CD14-positive monocyte (primary cell): ENCODE data around the gene MPRIP. TPM values are rescaled to one million over a fixed set of nuclear protein-coding genes. Genes with fewer than 3 reads are reported as not detected.
"Not testable (repeated sequence)": the region's sequence is repeated elsewhere in the genome, so short reads cannot be mapped to it uniquely, and the experiment has no call there.

Experiments
- DNase-seq, 3 donors: peaks; one replicate each; pipeline ENCODE4 v3.0.0-alpha.2; 2011 to 2022
- H2AFZ ChIP-seq: 2 replicates; pipeline ENCODE4 v1.6.0; 2012; ENCODE audit warnings: mild to moderate bottlenecking, low read depth, low read length, inconsistent platforms; ENCODE audit not compliant: insufficient read depth, poor library complexity, severe bottlenecking
- H3K27ac ChIP-seq, 2 donors: 1 replicate in 1 of 2; 2 replicates in 1 of 2; pipeline ENCODE4 v1.5.1; 2012 to 2013; ENCODE audit warnings: low read length in 2 of 2, control low read depth in 1 of 2, inconsistent platforms in 1 of 2, low read depth in 1 of 2, mild to moderate bottlenecking in 1 of 2
- H3K27me3 ChIP-seq, 2 donors: one replicate each; pipeline versions ENCODE4 v1.6.0 to v1.6.1; 2011 to 2013; ENCODE audit warnings: low read length in 2 of 2; ENCODE audit not compliant: control insufficient read depth in 2 of 2, insufficient read depth in 2 of 2
- H3K36me3 ChIP-seq, 2 donors: replicated peaks in 1 of 2; 1 replicate in 1 of 2; 2 replicates in 1 of 2; pipeline versions ENCODE4 v1.5.1 to v1.6.1; 2012 to 2013; ENCODE audit warnings: low read length in 2 of 2, control low read depth in 1 of 2, inconsistent platforms in 1 of 2, mild to moderate bottlenecking in 1 of 2; ENCODE audit not compliant: insufficient read depth in 2 of 2, control insufficient read depth in 1 of 2
- H3K4me1 ChIP-seq, 2 donors: 1 replicate in 1 of 2; 2 replicates in 1 of 2; pipeline versions ENCODE4 v1.5.1 to v1.6.1; 2012 to 2013; ENCODE audit warnings: low read length in 2 of 2, control low read depth in 1 of 2, inconsistent platforms in 1 of 2, mild to moderate bottlenecking in 1 of 2, moderate library complexity in 1 of 2; ENCODE audit not compliant: insufficient read depth in 2 of 2, control insufficient read depth in 1 of 2
- H3K4me2 ChIP-seq: replicated peaks from 2 replicates; pipeline ENCODE3; 2012; ENCODE audit warnings: low read length, moderate library complexity, mild to moderate bottlenecking; ENCODE audit not compliant: poor library complexity, severe bottlenecking; ENCODE audit errors: extremely low read depth
- H3K4me3 ChIP-seq, 3 experiments: fragments of 200-600 bp in 1 of 3; sonication (generic) in 1 of 3; replicated peaks in 1 of 3; 1 replicate in 2 of 3; 2 replicates in 1 of 3; pipeline ENCODE4 v1.5.1; 2011 to 2013; ENCODE audit warnings: low read length in 3 of 3, mild to moderate bottlenecking in 3 of 3, control low read depth in 2 of 3, low read depth in 2 of 3, inconsistent platforms in 1 of 3, moderate library complexity in 1 of 3
- H3K79me2 ChIP-seq: 2 replicates; pipeline ENCODE4 v1.6.0; 2012; ENCODE audit warnings: mild to moderate bottlenecking, control low read depth, inconsistent platforms, low read length, moderate library complexity; ENCODE audit not compliant: insufficient read depth
- H3K9ac ChIP-seq: 2 replicates; pipeline ENCODE4 v1.6.0; 2017; ENCODE audit warnings: low read length, mild to moderate bottlenecking; ENCODE audit not compliant: insufficient read depth, poor library complexity, severe bottlenecking
- H3K9me3 ChIP-seq, 2 donors: replicated peaks in 1 of 2; 1 replicate in 1 of 2; 2 replicates in 1 of 2; pipeline versions ENCODE4 v1.5.1 to v1.6.1; 2012 to 2013; ENCODE audit warnings: low read length in 2 of 2, control low read depth in 1 of 2; ENCODE audit not compliant: control insufficient read depth in 1 of 2, insufficient read depth in 1 of 2
- H4K20me1 ChIP-seq: 2 replicates; pipeline ENCODE4 v1.6.0; 2012; ENCODE audit warnings: mild to moderate bottlenecking, low read length, control low read depth, moderate library complexity; ENCODE audit not compliant: insufficient read depth
- H3K27ac Mint-ChIP-seq, 7 donors: one replicate each; pipeline ENCODE4 v1.8.0; 2020; ENCODE audit warnings: mild to moderate bottlenecking in 7 of 7, mixed read lengths in 7 of 7, moderate library complexity in 6 of 7, inconsistent platforms in 2 of 7
- H3K27me3 Mint-ChIP-seq, 3 donors: one replicate each; pipeline ENCODE4 v1.8.0; 2021 to 2022; ENCODE audit warnings: low read depth in 3 of 3, mild to moderate bottlenecking in 3 of 3, mixed read lengths in 3 of 3, moderate library complexity in 3 of 3, inconsistent platforms in 1 of 3
- H3K36me3 Mint-ChIP-seq, 2 donors: one replicate each; pipeline ENCODE4 v1.8.0; 2020; ENCODE audit warnings: mixed read lengths in 2 of 2, inconsistent platforms in 1 of 2, mild to moderate bottlenecking in 1 of 2
- H3K4me1 Mint-ChIP-seq: one replicate; pipeline ENCODE4 v1.8.0; 2020; ENCODE audit warnings: mild to moderate bottlenecking, mixed read lengths
- H3K4me3 Mint-ChIP-seq, 2 donors: one replicate each; pipeline ENCODE4 v1.8.0; 2020; ENCODE audit warnings: mild to moderate bottlenecking in 2 of 2, mixed read lengths in 2 of 2, moderate library complexity in 1 of 2
- H3K9me3 Mint-ChIP-seq, 7 donors: one replicate each; pipeline ENCODE4 v1.8.0; 2020 to 2022; ENCODE audit warnings: mixed read lengths in 7 of 7, mild to moderate bottlenecking in 6 of 7, moderate library complexity in 6 of 7, inconsistent platforms in 2 of 7
- CTCF ChIP-seq: fragments of 200-600 bp; IDR thresholded peaks from one replicate; pipeline ENCODE4 v1.8.0; 2022; ENCODE audit warnings: antibody characterized with exemption, mild to moderate bottlenecking
- WGBS: methylation state at CpG from one replicate; pipeline ENCODE4 v1.1.5; 2013; ENCODE audit warnings: missing lambda C conversion rate; ENCODE audit not compliant: insufficient coverage; 5-methylcytosine and 5-hydroxymethylcytosine counted together
- intact Hi-C, 2 donors: fragments of 100-400 bp; cut with micrococcal nuclease; formaldehyde crosslinking; loops; one replicate each; pipeline versions ENCODE4 v1.15.0 to v1.15.1; 2023
- polyA plus RNA-seq, 3 donors: library from polyadenylated mRNA; depleted of rRNA in 1 of 3; unstranded in 2 of 3; stranded (reverse) in 1 of 3; fragments of 300-500 nt in 2 of 3; fragments of >200 nt in 1 of 3; fragmentation: Illumina TruSeq in 2 of 3; gene quantifications; 1 replicate in 2 of 3; 2 replicates in 1 of 3; pipeline ENCODE4 v1.2.3, GENCODE V29; 2012 to 2021

MPRIP gene
- polyA plus RNA-seq, 3 donors: 2.0 to 48.7 (median 2.5) TPM

- peaks cover 54 to 77% of the 10 kb centered on the region in 2 donors for H3K36me3 Mint-ChIP-seq
- no peak overlapping the region for H3K4me3 ChIP-seq
These were observed 140.4 kb downstream of the MPRIP start for GRCh38 chr17:17182598-17183136.

GRCh38 chr17:17183744-17184143 is 141.5 kb downstream of the MPRIP start:
- Histone ChIP-seq H3K27ac (no peak overlapping the region), H4K20me1 (no peaks in the 10 kb centered on the region), H2AFZ (no peak overlapping the region), H3K4me2 (no peak overlapping the region), H3K4me1 (peaks cover 22% of the 10 kb centered on the region in 2 donors), H3K4me3 (no peak overlapping the region), H3K79me2 (no peaks in the 10 kb centered on the region), H3K27me3 (no peaks in the 10 kb centered on the region), H3K9me3 (no peaks in the 10 kb centered on the region), H3K36me3 (peaks cover 41 to 83% of the 10 kb centered on the region in 2 donors), H3K9ac (no peak overlapping the region)
- Mint-ChIP-seq H3K9me3 (no peaks in the 10 kb centered on the region), H3K4me1 (peaks cover 30% of the 10 kb centered on the region), H3K27ac (no peak overlapping the region), H3K27me3 (peaks cover 0 to 3% (median 0%) of the 10 kb centered on the region in 3 donors), H3K4me3 (no peak overlapping the region), H3K36me3 (peaks cover 56 to 70% of the 10 kb centered on the region in 2 donors)
- no peak for DNase-seq
- TF ChIP-seq CTCF: no peak
- intact Hi-C loops: no loop called here
- WGBS: 82% methylated on average over 2 of the region's 4 CpGs

More at GRCh38 chr17:17182598-17183136, 140.4 kb downstream of the MPRIP start:
- TF ChIP-seq CTCF: no peak
- H3K79me2 ChIP-seq: no peaks in the 10 kb centered on the region
- no peak for DNase-seq
- Mint-ChIP-seq H3K27ac (peak overlapping the region in 1 of 7 donors; percentile 41), H3K4me1 (peaks cover 30% of the 10 kb centered on the region), H3K27me3 (peaks cover 0 to 3% (median 0%) of the 10 kb centered on the region in 3 donors), H3K9me3 (no peaks in the 10 kb centered on the region), H3K4me3 (no peak overlapping the region)
- peaks cover 51 to 83% of the 10 kb centered on the region in 2 donors for H3K36me3 ChIP-seq
- no peak overlapping the region for H3K9ac ChIP-seq
- intact Hi-C loops: no loop called here
- no peak overlapping the region for H3K27ac ChIP-seq
- peaks cover 22% of the 10 kb centered on the region in 2 donors for H3K4me1 ChIP-seq
- no peaks in the 10 kb centered on the region for H3K9me3 ChIP-seq
- H2AFZ ChIP-seq: no peak overlapping the region
- no peaks in the 10 kb centered on the region for H3K27me3 ChIP-seq
- 100% methylated on average over 6 of the region's 6 CpGs for WGBS
- no peak overlapping the region for H3K4me2 ChIP-seq
- H4K20me1 ChIP-seq: no peaks in the 10 kb centered on the region

GRCh38 chr17:17184985-17185757 is 142.9 kb downstream of the MPRIP start:
- H3K4me2 ChIP-seq, H3K9me3 ChIP-seq, H3K27me3 Mint-ChIP-seq, DNase-seq, H3K27me3 ChIP-seq, H3K79me2 ChIP-seq, intact Hi-C loops, H2AFZ ChIP-seq, H4K20me1 ChIP-seq, H3K4me3 ChIP-seq, H3K9ac ChIP-seq, H3K9me3 Mint-ChIP-seq: not testable (repeated sequence)
- Mint-ChIP-seq H3K36me3 (peaks cover 47 to 65% of the 10 kb centered on the region in 2 donors), H3K4me1 (peaks cover 30% of the 10 kb centered on the region), H3K4me3 (peak overlapping the region; percentile 28 to 62), H3K27ac (peak overlapping the region in 6 of 7 donors; percentile 22 to 84 (median 52))
- H3K27ac ChIP-seq: peak overlapping the region; percentile 14 to 41
- peaks cover 30 to 78% of the 10 kb centered on the region in 2 donors for H3K36me3 ChIP-seq
- 67% methylated on average over 3 of the region's 13 CpGs for WGBS
- peaks cover 22% of the 10 kb centered on the region in 2 donors for H3K4me1 ChIP-seq
